ENCODE measurements around the gene CDCA5.

CDCA5 gene

DNA sequence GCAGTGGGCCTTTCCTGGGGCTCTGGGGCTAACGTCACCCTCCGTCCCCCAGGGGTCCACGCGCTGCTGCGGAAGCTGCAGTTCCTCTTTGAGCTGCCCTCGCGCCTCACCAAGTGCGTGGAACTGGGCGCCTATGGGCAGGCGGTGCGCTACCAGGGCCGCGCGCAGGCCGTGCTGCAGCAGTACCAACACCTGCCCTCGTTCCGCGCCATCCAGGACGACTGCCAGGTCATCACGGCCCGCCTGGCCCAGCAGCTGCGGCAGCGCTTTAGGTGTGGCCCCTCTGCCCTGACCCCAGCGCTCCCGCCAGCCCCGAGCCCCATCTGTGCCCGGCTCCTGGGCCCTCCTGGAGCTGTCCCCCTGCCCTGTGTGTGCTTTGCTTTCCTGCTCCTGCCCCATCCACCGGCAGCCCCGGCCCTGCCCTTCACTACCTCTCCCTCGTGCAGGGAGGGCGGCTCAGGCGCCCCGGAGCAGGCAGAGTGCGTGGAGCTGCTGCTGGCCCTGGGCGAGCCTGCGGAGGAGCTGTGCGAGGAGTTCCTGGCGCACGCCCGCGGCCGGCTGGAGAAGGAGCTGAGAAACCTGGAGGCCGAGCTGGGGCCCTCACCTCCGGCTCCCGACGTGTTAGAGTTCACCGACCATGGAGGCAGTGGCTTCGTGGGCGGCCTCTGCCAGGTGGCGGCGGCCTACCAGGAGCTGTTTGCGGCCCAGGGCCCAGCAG lies 24.1 kb upstream of the CDCA5 start:
- Histone ChIP-seq H2BK5ac (ENCODE audit: low read depth, low read length, poor library complexity, severe bottlenecking) (no peak overlapping the region), H2AK5ac (ENCODE audit: low read length, severe bottlenecking) (no peak overlapping the region), H3K4me1 (ENCODE audit: control insufficient read depth, insufficient read depth, low read depth, low read length) (peaks cover 19% of the 10 kb centered on the region), H2BK12ac (ENCODE audit: low read length in 2 of 2) (no peak overlapping the region), H3K4ac (ENCODE audit: low read depth in 1 of 2, low read length in 2 of 2) (no peak overlapping the region), H3K18ac (ENCODE audit: low read depth in 1 of 2, low read length in 2 of 2) (no peak overlapping the region), H3K27ac (ENCODE audit: low read length, poor library complexity, severe bottlenecking) (no peak overlapping the region), H3K36me3 (ENCODE audit: control insufficient read depth in 1 of 2, insufficient read depth in 2 of 2, low read depth in 1 of 2, low read length in 2 of 2) (peaks cover 21 to 44% of the 10 kb centered on the region in 2 experiments), H2BK15ac (ENCODE audit: low read depth, poor library complexity, severe bottlenecking) (peak overlapping the region; percentile 12), H3K9ac (ENCODE audit: low read length) (no peak overlapping the region), H3K4me3 (ENCODE audit: insufficient read depth in 1 of 2, low read depth in 1 of 2, low read length in 2 of 2) (no peak overlapping the region), H3K4me2 (ENCODE audit: low read length, poor library complexity, severe bottlenecking) (no peak overlapping the region), H4K91ac (ENCODE audit: low read length) (peak overlapping the region; percentile 93), H3K79me1 (replicated peaks; ENCODE audit: low read length, poor library complexity, severe bottlenecking) (peaks cover 40% of the 10 kb centered on the region), H3K14ac (ENCODE audit: low read length in 2 of 2) (no peak overlapping the region), H3K23ac (ENCODE audit: low read length in 2 of 2) (no peak overlapping the region), H3K9me3 (ENCODE audit: control insufficient read depth, low read length) (no peaks in the 10 kb centered on the region), H2BK120ac (ENCODE audit: low read depth, low read length) (no peak overlapping the region), H2AFZ (ENCODE audit: low read depth, low read length) (no peak overlapping the region), H4K8ac (ENCODE audit: low read length) (no peak overlapping the region), H3K27me3 (ENCODE audit: control insufficient read depth in 1 of 2, insufficient read depth in 1 of 2, low read length in 2 of 2) (no peaks in the 10 kb centered on the region)
- DNase-seq: no peak
- 98% methylated on average over 51 of the region's 52 CpGs for WGBS

GRCh38 chr11:65107078-65107477 lies 23.2 kb upstream of the CDCA5 start:
- Histone ChIP-seq H3K9me3 (ENCODE audit: control insufficient read depth, low read length) (no peaks in the 10 kb centered on the region), H3K14ac (ENCODE audit: low read length in 2 of 2) (no peak overlapping the region), H2AK5ac (ENCODE audit: low read length, severe bottlenecking) (no peak overlapping the region), H3K27ac (ENCODE audit: low read length, poor library complexity, severe bottlenecking) (no peak overlapping the region), H3K18ac (ENCODE audit: low read depth in 1 of 2, low read length in 2 of 2) (no peak overlapping the region), H3K23ac (ENCODE audit: low read length in 2 of 2) (no peak overlapping the region), H3K4me2 (ENCODE audit: low read length, poor library complexity, severe bottlenecking) (no peak overlapping the region), H3K4me3 (ENCODE audit: insufficient read depth in 1 of 2, low read depth in 1 of 2, low read length in 2 of 2) (no peak overlapping the region), H2AFZ (ENCODE audit: low read depth, low read length) (no peak overlapping the region), H3K4me1 (ENCODE audit: control insufficient read depth, insufficient read depth, low read depth, low read length) (peaks cover 13% of the 10 kb centered on the region), H2BK5ac (ENCODE audit: low read depth, low read length, poor library complexity, severe bottlenecking) (no peak overlapping the region), H3K27me3 (ENCODE audit: control insufficient read depth in 1 of 2, insufficient read depth in 1 of 2, low read length in 2 of 2) (no peaks in the 10 kb centered on the region), H2BK15ac (ENCODE audit: low read depth, poor library complexity, severe bottlenecking) (no peak overlapping the region), H3K9ac (ENCODE audit: low read length) (no peak overlapping the region), H4K91ac (ENCODE audit: low read length) (no peak overlapping the region), H2BK12ac (ENCODE audit: low read length in 2 of 2) (no peak overlapping the region), H4K8ac (ENCODE audit: low read length) (no peak overlapping the region), H3K4ac (ENCODE audit: low read depth in 1 of 2, low read length in 2 of 2) (no peak overlapping the region), H3K79me1 (replicated peaks; ENCODE audit: low read length, poor library complexity, severe bottlenecking) (peaks cover 41% of the 10 kb centered on the region), H3K36me3 (ENCODE audit: control insufficient read depth in 1 of 2, insufficient read depth in 2 of 2, low read depth in 1 of 2, low read length in 2 of 2) (peaks cover 27 to 44% of the 10 kb centered on the region in 2 experiments), H2BK120ac (ENCODE audit: low read depth, low read length) (no peak overlapping the region)
- DNase-seq: no peak
- 97% methylated on average over 15 of the region's 15 CpGs for WGBS

GRCh38 chr11:65104628-65105027 lies 20.8 kb upstream of the CDCA5 start:
- Histone ChIP-seq H3K23ac (ENCODE audit: low read length in 2 of 2) (no peak overlapping the region), H2BK15ac (ENCODE audit: low read depth, poor library complexity, severe bottlenecking) (no peak overlapping the region), H2AK5ac (ENCODE audit: low read length, severe bottlenecking) (no peak overlapping the region), H3K14ac (ENCODE audit: low read length in 2 of 2) (no peak overlapping the region), H3K79me1 (replicated peaks; ENCODE audit: low read length, poor library complexity, severe bottlenecking) (peaks cover 40% of the 10 kb centered on the region), H3K4ac (ENCODE audit: low read depth in 1 of 2, low read length in 2 of 2) (no peak overlapping the region), H2BK5ac (ENCODE audit: low read depth, low read length, poor library complexity, severe bottlenecking) (no peak overlapping the region), H3K18ac (ENCODE audit: low read depth in 1 of 2, low read length in 2 of 2) (no peak overlapping the region), H3K27ac (ENCODE audit: low read length, poor library complexity, severe bottlenecking) (no peak overlapping the region), H3K27me3 (ENCODE audit: control insufficient read depth in 1 of 2, insufficient read depth in 1 of 2, low read length in 2 of 2) (no peaks in the 10 kb centered on the region), H3K9me3 (ENCODE audit: control insufficient read depth, low read length) (no peaks in the 10 kb centered on the region), H2BK12ac (ENCODE audit: low read length in 2 of 2) (no peak overlapping the region), H2AFZ (ENCODE audit: low read depth, low read length) (no peak overlapping the region), H4K91ac (ENCODE audit: low read length) (no peak overlapping the region), H2BK120ac (ENCODE audit: low read depth, low read length) (no peak overlapping the region), H3K9ac (ENCODE audit: low read length) (no peak overlapping the region), H4K8ac (ENCODE audit: low read length) (no peak overlapping the region), H3K4me2 (ENCODE audit: low read length, poor library complexity, severe bottlenecking) (no peak overlapping the region), H3K36me3 (ENCODE audit: control insufficient read depth in 1 of 2, insufficient read depth in 2 of 2, low read depth in 1 of 2, low read length in 2 of 2) (peaks cover 21 to 34% of the 10 kb centered on the region in 2 experiments), H3K4me1 (ENCODE audit: control insufficient read depth, insufficient read depth, low read depth, low read length) (peaks cover 7% of the 10 kb centered on the region), H3K4me3 (ENCODE audit: insufficient read depth in 1 of 2, low read depth in 1 of 2, low read length in 2 of 2) (no peak overlapping the region)
- 85% methylated on average over 3 of the region's 4 CpGs for WGBS
- no peak for DNase-seq

- H2AK5ac ChIP-seq (ENCODE audit: low read length, severe bottlenecking): no peak overlapping the region
- H3K27ac ChIP-seq (ENCODE audit: low read length, poor library complexity, severe bottlenecking): no peak overlapping the region
- H3K18ac ChIP-seq (ENCODE audit: low read depth in 1 of 2, low read length in 2 of 2): no peak overlapping the region
- H2AFZ ChIP-seq (ENCODE audit: low read depth, low read length): no peak overlapping the region
- no peak for DNase-seq
- H4K91ac ChIP-seq (ENCODE audit: low read length): no peak overlapping the region
- H3K23ac ChIP-seq (ENCODE audit: low read length in 2 of 2): no peak overlapping the region
- no peak overlapping the region for H3K4me3 ChIP-seq (ENCODE audit: insufficient read depth in 1 of 2, low read depth in 1 of 2, low read length in 2 of 2)
- no peak overlapping the region for H2BK5ac ChIP-seq (ENCODE audit: low read depth, low read length, poor library complexity, severe bottlenecking)
- no peaks in the 10 kb centered on the region for H3K9me3 ChIP-seq (ENCODE audit: control insufficient read depth, low read length)
- H3K14ac ChIP-seq (ENCODE audit: low read length in 2 of 2): no peak overlapping the region
- no peak overlapping the region for H2BK12ac ChIP-seq (ENCODE audit: low read length in 2 of 2)
- H3K9ac ChIP-seq (ENCODE audit: low read length): no peak overlapping the region
- no peak overlapping the region for H4K8ac ChIP-seq (ENCODE audit: low read length)
- peaks cover 12 to 24% of the 10 kb centered on the region in 2 experiments for H3K36me3 ChIP-seq (ENCODE audit: control insufficient read depth in 1 of 2, insufficient read depth in 2 of 2, low read depth in 1 of 2, low read length in 2 of 2)
- peaks cover 7% of the 10 kb centered on the region for H3K4me1 ChIP-seq (ENCODE audit: control insufficient read depth, insufficient read depth, low read depth, low read length)
- H3K4me2 ChIP-seq (ENCODE audit: low read length, poor library complexity, severe bottlenecking): no peak overlapping the region
- H2BK15ac ChIP-seq (ENCODE audit: low read depth, poor library complexity, severe bottlenecking): no peak overlapping the region
- no peaks in the 10 kb centered on the region for H3K27me3 ChIP-seq (ENCODE audit: control insufficient read depth in 1 of 2, insufficient read depth in 1 of 2, low read length in 2 of 2)
- no peak overlapping the region for H3K4ac ChIP-seq (ENCODE audit: low read depth in 1 of 2, low read length in 2 of 2)
- no peak overlapping the region for H2BK120ac ChIP-seq (ENCODE audit: low read depth, low read length)
- H3K79me1 ChIP-seq (replicated peaks; ENCODE audit: low read length, poor library complexity, severe bottlenecking): peaks cover 38% of the 10 kb centered on the region
Measured at GRCh38 chr11:65103476-65103875, 19.6 kb upstream of the CDCA5 start.
